GM12801 (cell line): ENCODE results near the gene NAP1L1.

Experiments used
- CTCF ChIP-seq: IDR thresholded peaks from one replicate; pipeline ENCODE4 v1.5.1; 2011; ENCODE audit warnings: control low read depth; ENCODE audit not compliant: insufficient read length; ENCODE audit errors: extremely low read depth

NAP1L1 gene

GRCh38 chr12:76101739-76102385 lies 17.4 kb upstream of the NAP1L1 start:
- TF ChIP-seq CTCF, result no peak

- no peak for TF ChIP-seq CTCF
Observed at GRCh38 chr12:76096079-76096646, 11.7 kb upstream of the NAP1L1 start.

GRCh38 chr12:76094754-76095153 lies 10.3 kb upstream of the NAP1L1 start:
- no peak for TF ChIP-seq CTCF

GRCh38 chr12:76091246-76091754 lies 6.8 kb upstream of the NAP1L1 start:
- TF ChIP-seq CTCF, result no peak

GRCh38 chr12:76085520-76085868 lies 1.0 kb upstream of the NAP1L1 start:
- TF ChIP-seq CTCF, result no peak

GRCh38 chr12:76084863-76085519 lies 506 bp upstream of the NAP1L1 start:
- TF ChIP-seq CTCF, result no peak

- no peak for TF ChIP-seq CTCF
Observed at GRCh38 chr12:76083246-76083903, 1.1 kb downstream of the NAP1L1 start.
